ENCODE data around the gene DNAJC1.

DNA sequence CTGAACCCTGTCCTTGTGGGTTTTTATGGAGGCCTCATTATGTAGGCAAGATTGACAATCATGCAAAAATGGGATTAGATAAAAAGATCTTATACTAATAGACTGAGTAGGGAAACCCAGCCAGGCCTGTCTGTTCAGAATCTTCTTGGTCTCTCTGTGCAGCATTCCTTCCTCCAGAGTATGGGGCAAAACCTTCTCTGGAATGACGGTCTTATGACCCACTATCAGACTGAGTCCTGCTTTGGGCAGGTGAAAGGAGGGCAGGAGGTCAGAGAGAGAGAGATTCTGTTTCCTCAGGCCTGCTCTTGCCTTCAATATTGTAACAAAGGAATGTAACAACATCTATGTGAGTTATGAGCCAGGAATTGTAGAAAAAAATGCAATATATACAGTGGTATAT lies 182.6 kb downstream of the DNAJC1 start:
- TF ChIP-seq, protein P1, sequence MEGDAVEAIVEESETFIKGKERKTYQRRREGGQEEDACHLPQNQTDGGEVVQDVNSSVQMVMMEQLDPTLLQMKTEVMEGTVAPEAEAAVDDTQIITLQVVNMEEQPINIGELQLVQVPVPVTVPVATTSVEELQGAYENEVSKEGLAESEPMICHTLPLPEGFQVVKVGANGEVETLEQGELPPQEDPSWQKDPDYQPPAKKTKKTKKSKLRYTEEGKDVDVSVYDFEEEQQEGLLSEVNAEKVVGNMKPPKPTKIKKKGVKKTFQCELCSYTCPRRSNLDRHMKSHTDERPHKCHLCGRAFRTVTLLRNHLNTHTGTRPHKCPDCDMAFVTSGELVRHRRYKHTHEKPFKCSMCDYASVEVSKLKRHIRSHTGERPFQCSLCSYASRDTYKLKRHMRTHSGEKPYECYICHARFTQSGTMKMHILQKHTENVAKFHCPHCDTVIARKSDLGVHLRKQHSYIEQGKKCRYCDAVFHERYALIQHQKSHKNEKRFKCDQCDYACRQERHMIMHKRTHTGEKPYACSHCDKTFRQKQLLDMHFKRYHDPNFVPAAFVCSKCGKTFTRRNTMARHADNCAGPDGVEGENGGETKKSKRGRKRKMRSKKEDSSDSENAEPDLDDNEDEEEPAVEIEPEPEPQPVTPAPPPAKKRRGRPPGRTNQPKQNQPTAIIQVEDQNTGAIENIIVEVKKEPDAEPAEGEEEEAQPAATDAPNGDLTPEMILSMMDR (IDR thresholded peaks at IDR 0.05): no peak
- TF ChIP-seq POLR2A (IDR thresholded peaks at IDR 0.05) (no peak), POLR2AphosphoS5 (IDR thresholded peaks at IDR 0.05) (no peak)
